CD4-positive, alpha-beta T cell treated with Interleukin-10 for 1 hour (primary cell): Measurements from ENCODE around the gene KLF16.

ENCODE experiments used
- DNase-seq: peaks from one replicate; pipeline ENCODE4 v3.0.0-alpha.2; 2020

KLF16 gene

GRCh38 chr19:1805401-1806183 lies 57.8 kb downstream of the KLF16 start:
- DNase-seq, result no peak

DNA sequence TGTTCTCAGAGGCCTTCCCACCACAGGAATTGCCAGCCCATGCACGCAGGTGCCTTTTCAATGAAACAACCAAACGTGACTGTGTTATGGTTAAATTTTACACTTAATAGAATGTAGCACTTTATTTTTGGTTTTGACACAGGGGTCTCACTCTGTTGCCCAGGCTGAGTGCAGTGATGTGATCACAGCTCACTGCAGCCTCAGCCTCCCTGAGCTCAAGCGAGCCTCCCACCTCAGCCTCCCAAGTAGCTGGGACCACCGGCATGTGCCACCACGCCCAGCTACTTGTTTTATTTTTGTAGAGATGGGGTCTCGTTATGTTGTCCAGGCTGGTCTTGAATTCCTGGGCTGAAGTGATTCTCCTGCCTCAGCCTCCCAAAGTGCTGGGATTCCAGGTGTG lies 58.5 kb downstream of the KLF16 start:
- no peak for DNase-seq
